ENCODE measurements around the gene ACBD3.
A peak's percentile ranks its signal among the peaks of the same experiment; 100 is the strongest.
"Not testable (repeated sequence)": the region's sequence is repeated elsewhere in the genome, so short reads cannot be mapped to it uniquely, and the experiment has no call there.

Gene ACBD3

GRCh38 chr1:226186124-226187018, at the start of gene ACBD3:
Gene ACBD3 (minus strand): TSS chr1:226186741. CDS start chr1:226186675, 66 bp downstream.
- peak; percentile 54 to 67 (median 55) for DNase-seq (ENCODE audit: low read depth in 3 of 3, low spot score in 1 of 3)

- DNase-seq (ENCODE audit: low read depth in 3 of 3, low spot score in 1 of 3): no peak
These were observed 47.3 kb upstream of the ACBD3 start for GRCh38 chr1:226233806-226234205.

- DNase-seq (ENCODE audit: low read depth in 3 of 3, low spot score in 1 of 3): no peak
These were observed 46.8 kb upstream of the ACBD3 start for GRCh38 chr1:226233293-226233692.

GRCh38 chr1:226226601-226227000, 40.1 kb upstream of the ACBD3 start:
- no peak for DNase-seq (ENCODE audit: low read depth in 3 of 3, low spot score in 1 of 3)

- no peak for DNase-seq (ENCODE audit: low read depth in 3 of 3, low spot score in 1 of 3)
These were observed 37.3 kb upstream of the ACBD3 start for GRCh38 chr1:226223786-226224244.

GRCh38 chr1:226223157-226223785, 36.7 kb upstream of the ACBD3 start, which contains the start of gene MIXL1:
Gene MIXL1 (plus strand): TSS chr1:226223664. CDS start chr1:226223682, 18 bp downstream.
- no peak for DNase-seq (ENCODE audit: low read depth in 3 of 3, low spot score in 1 of 3)

- DNase-seq (ENCODE audit: low read depth in 3 of 3, low spot score in 1 of 3): no peak
These were observed 36.1 kb upstream of the ACBD3 start for GRCh38 chr1:226222686-226223085.

GRCh38 chr1:226220473-226221189, 34.1 kb upstream of the ACBD3 start:
- DNase-seq (ENCODE audit: low read depth in 3 of 3, low spot score in 1 of 3): no peak

GRCh38 chr1:226217273-226217672, 30.7 kb upstream of the ACBD3 start:
- DNase-seq (ENCODE audit: low read depth in 3 of 3, low spot score in 1 of 3): no peak

- no peak for DNase-seq (ENCODE audit: low read depth in 3 of 3, low spot score in 1 of 3)
These were observed 29.5 kb upstream of the ACBD3 start for GRCh38 chr1:226216056-226216455.

- DNase-seq (ENCODE audit: low read depth in 3 of 3, low spot score in 1 of 3): no peak
These were observed 28.7 kb upstream of the ACBD3 start for GRCh38 chr1:226215239-226215638.

- no peak for DNase-seq (ENCODE audit: low read depth in 3 of 3, low spot score in 1 of 3)
These were observed 26.0 kb upstream of the ACBD3 start for GRCh38 chr1:226212545-226212944.

- DNase-seq (ENCODE audit: low read depth in 3 of 3, low spot score in 1 of 3): no peak
These were observed 24.8 kb upstream of the ACBD3 start for GRCh38 chr1:226211181-226211821.

GRCh38 chr1:226210571-226211176, 24.1 kb upstream of the ACBD3 start:
- DNase-seq (ENCODE audit: low read depth in 3 of 3, low spot score in 1 of 3): no peak

- DNase-seq (ENCODE audit: low read depth in 3 of 3, low spot score in 1 of 3): no peak
These were observed 22.9 kb upstream of the ACBD3 start for GRCh38 chr1:226209307-226210059.

- DNase-seq (ENCODE audit: low read depth in 3 of 3, low spot score in 1 of 3): no peak
These were observed 20.5 kb upstream of the ACBD3 start for GRCh38 chr1:226207048-226207447.

GRCh38 chr1:226204198-226204597, 17.7 kb upstream of the ACBD3 start:
- no peak for DNase-seq (ENCODE audit: low read depth in 3 of 3, low spot score in 1 of 3)

GRCh38 chr1:226203655-226204054, 17.1 kb upstream of the ACBD3 start:
- no peak for DNase-seq (ENCODE audit: low read depth in 3 of 3, low spot score in 1 of 3)

GRCh38 chr1:226203240-226203639, 16.7 kb upstream of the ACBD3 start:
- no peak for DNase-seq (ENCODE audit: low read depth in 3 of 3, low spot score in 1 of 3)

- DNase-seq (ENCODE audit: low read depth in 3 of 3, low spot score in 1 of 3): not testable (repeated sequence)
These were observed 16.1 kb upstream of the ACBD3 start for GRCh38 chr1:226202666-226203065.

Data from stimulated activated CD4-positive, alpha-beta T cell treated with anti-CD3 and anti-CD28 coated beads, TNF-alpha, amount 100 ng/mL, for 1 hour (primary cell).